MM.1S (cell line): ENCODE data around the gene KLRC4.
"Not testable (repeated sequence)": the region's sequence is repeated elsewhere in the genome, so short reads cannot be mapped to it uniquely, and the experiment has no call there.

Source experiments
- CTCF ChIP-seq: fragments of 300-600 bp; sonication (generic); IDR thresholded peaks from 2 replicates; pipeline ENCODE4 v1.5.1; 2016; ENCODE audit warnings: antibody characterized with exemption, low read length, mixed read lengths
- EZH2 ChIP-seq: fragments of 300-600 bp; sonication (generic); optimal IDR thresholded peaks from 2 replicates; pipeline ENCODE3; 2017; ENCODE audit warnings: low read depth, mild to moderate bottlenecking, antibody characterized with exemption, low read length, mixed read lengths
- EZH2phosphoT487 ChIP-seq: fragments of 300-600 bp; sonication (generic); IDR thresholded peaks from 2 replicates; pipeline ENCODE4 v1.6.1; 2018; ENCODE audit warnings: antibody characterized with exemption, low read length

- TF ChIP-seq CTCF, EZH2, EZH2phosphoT487: not testable (repeated sequence)
Measured at GRCh38 chr12:10367714-10368113, 41.8 kb downstream of the KLRC4 start.
